HepG2 (cell line): ENCODE results near the gene CHMP4B. TPM values are rescaled to one million over a fixed set of nuclear protein-coding genes. Genes with fewer than 3 reads are reported as not detected.
A peak's percentile ranks its signal among the peaks of the same experiment; 100 is the strongest.

Experiments
- FOXA3 ChIP-seq: IDR thresholded peaks from 2 replicates; pipeline ENCODE4 v1.6.1; 2016; ENCODE audit warnings: missing genetic modification reagents, missing compliant biosample characterization
- NFIB ChIP-seq: sonication (generic); formaldehyde crosslinking; IDR thresholded peaks from 2 replicates; pipeline ENCODE4 v1.9.0; 2021; ENCODE audit warnings: missing genetic modification reagents, mild to moderate bottlenecking, borderline replicate concordance
- TBX3 ChIP-seq: fragments of 450-650 bp; IDR thresholded peaks from 2 replicates; pipeline ENCODE4 v1.6.1; 2017; ENCODE audit warnings: antibody characterized with exemption, mild to moderate bottlenecking, inconsistent platforms, borderline replicate concordance
- TSC22D2 ChIP-seq: sonication (generic); formaldehyde crosslinking; IDR thresholded peaks from 2 replicates; pipeline ENCODE4 v1.5.1; 2020; ENCODE audit warnings: missing genetic modification reagents, mild to moderate bottlenecking, borderline replicate concordance
- ZBTB43 ChIP-seq: sonication (generic); formaldehyde crosslinking; conservative IDR thresholded peaks from 2 replicates; pipeline ENCODE4 v1.4.0; 2020; ENCODE audit warnings: missing genetic modification reagents
- ZFP90 ChIP-seq: sonication (generic); formaldehyde crosslinking; IDR thresholded peaks from 2 replicates; pipeline ENCODE4 v1.8.0; 2022; ENCODE audit warnings: missing genetic modification reagents, mild to moderate bottlenecking, inconsistent platforms, borderline replicate concordance
- ZKSCAN5 ChIP-seq: sonication (generic); formaldehyde crosslinking; IDR thresholded peaks from 2 replicates; pipeline ENCODE4 v1.5.1; 2020; ENCODE audit warnings: mild to moderate bottlenecking, missing genetic modification reagents
- ZNF235 ChIP-seq: sonication (generic); formaldehyde crosslinking; IDR thresholded peaks from 2 replicates; pipeline ENCODE4 v1.8.1; 2023; ENCODE audit warnings: mild to moderate bottlenecking, missing genetic modification reagents, borderline replicate concordance
- ZNF260 ChIP-seq: sonication (generic); formaldehyde crosslinking; IDR thresholded peaks from 2 replicates; pipeline ENCODE4 v1.4.0; 2020; ENCODE audit warnings: missing genetic modification reagents, low read depth, mild to moderate bottlenecking, borderline replicate concordance
- ZNF292 ChIP-seq: sonication (generic); formaldehyde crosslinking; IDR thresholded peaks from 2 replicates; pipeline ENCODE4 v1.8.1; 2022; ENCODE audit warnings: mild to moderate bottlenecking, low read depth, missing genetic modification reagents, borderline replicate concordance
- ZNF296 ChIP-seq: sonication (generic); formaldehyde crosslinking; conservative IDR thresholded peaks from 2 replicates; pipeline ENCODE4 v1.5.0; 2020; ENCODE audit warnings: mild to moderate bottlenecking, missing genetic modification reagents
- ZNF337 ChIP-seq: sonication (generic); formaldehyde crosslinking; IDR thresholded peaks from 2 replicates; pipeline ENCODE4 v1.5.1; 2020; ENCODE audit warnings: missing genetic modification reagents, low read depth, mild to moderate bottlenecking, borderline replicate concordance
- ZNF512 ChIP-seq: sonication (generic); formaldehyde crosslinking; IDR thresholded peaks from 2 replicates; pipeline ENCODE4 v1.4.0; 2020; ENCODE audit warnings: mild to moderate bottlenecking, missing genetic modification reagents
- ZNF530 ChIP-seq: sonication (generic); formaldehyde crosslinking; IDR thresholded peaks from 2 replicates; pipeline ENCODE4 v1.5.0; 2020; ENCODE audit warnings: low read depth, mild to moderate bottlenecking, missing genetic modification reagents
- ZNF563 ChIP-seq: sonication (generic); formaldehyde crosslinking; IDR thresholded peaks from 2 replicates; pipeline ENCODE4 v1.8.0; 2022; ENCODE audit warnings: mild to moderate bottlenecking, moderate library complexity, missing genetic modification reagents
- ZNF7 ChIP-seq: IDR thresholded peaks from 2 replicates; pipeline ENCODE4 v1.6.1; 2016; ENCODE audit warnings: missing biosample characterization, missing genetic modification reagents
- ZNF710 ChIP-seq: sonication (generic); formaldehyde crosslinking; IDR thresholded peaks from 2 replicates; pipeline ENCODE4 v1.5.0; 2020; ENCODE audit warnings: mild to moderate bottlenecking, missing genetic modification reagents, borderline replicate concordance
- ZSCAN5A ChIP-seq: sonication (generic); formaldehyde crosslinking; IDR thresholded peaks from 2 replicates; pipeline ENCODE4 v1.8.0; 2022; ENCODE audit warnings: mild to moderate bottlenecking, missing genetic modification reagents, borderline replicate concordance
- ZXDC ChIP-seq: sonication (generic); formaldehyde crosslinking; IDR thresholded peaks from 2 replicates; pipeline ENCODE4 v1.5.0; 2020; ENCODE audit warnings: mild to moderate bottlenecking, missing genetic modification reagents
- polyA plus RNA-seq, 8 experiments: library from polyadenylated mRNA; depleted of rRNA in 3 of 8; stranded (reverse) in 7 of 8; unstranded in 1 of 8; fragments of >200 nt; fragmentation: Illumina TruSeq in 4 of 8; extraction: Trizol in 4 of 8; gene quantifications; 2 replicates each; pipeline versions ENCODE4 v1.2.1 to v1.2.3, GENCODE V29; 2011 to 2016; ENCODE audit warnings: low read depth in 4 of 8, missing spikeins in 1 of 8, mixed read lengths in 1 of 8; ENCODE audit not compliant: insufficient read depth in 1 of 8
- total RNA-seq, 5 experiments: library from RNA; depleted of rRNA; stranded (reverse); fragments of >200 nt; fragmentation: Illumina TruSeq; extraction: Trizol; gene quantifications; 2 replicates each; pipeline ENCODE4 v1.2.3, GENCODE V29; 2016; ENCODE audit warnings: low read depth in 1 of 5

The CHMP4B gene
- total and polyA plus RNA-seq, 2 of the 13 experiments (the other 11 are each of a cell fraction or from before 2014, with no cell fraction given), result 40.1 to 45.6 TPM

GRCh38 chr20:33826270-33826897 lies 15.2 kb downstream of the CHMP4B start (continued):
- no peak for TF ChIP-seq ZXDC (CRISPR knock-in tag)
- TF ChIP-seq ZNF292, result 0 out of 2 replicates have a peak, but pooled peaks have one; percentile 34
- TF ChIP-seq FOXA3 (CRISPR knock-in tag), result peak; percentile 20; the same call in 1 of the 2 replicates
- TF ChIP-seq ZBTB43 (CRISPR knock-in tag), result no peak
- TF ChIP-seq ZNF7 (CRISPR knock-in tag), result no peak
- TF ChIP-seq ZNF296 (CRISPR knock-in tag), result 0 out of 2 replicates have a peak, but pooled peaks have one; percentile 58
- TF ChIP-seq TSC22D2 (CRISPR knock-in tag), result no peak
- TF ChIP-seq ZKSCAN5 (CRISPR knock-in tag), result no peak
- 0 out of 2 replicates have a peak, but pooled peaks have one; percentile 19 for TF ChIP-seq ZFP90 (CRISPR knock-in tag)
- no peak for TF ChIP-seq ZNF563 (CRISPR knock-in tag)
- TF ChIP-seq ZSCAN5A, result peak; percentile 73; the same call in 1 of the 2 replicates
- TF ChIP-seq ZNF512 (CRISPR knock-in tag), result no peak
- no peak for TF ChIP-seq ZNF530
- TF ChIP-seq NFIB (CRISPR knock-in tag), result no peak
- no peak for TF ChIP-seq TBX3
- no peak for TF ChIP-seq ZNF235
- TF ChIP-seq ZNF710 (CRISPR knock-in tag), result no peak
- TF ChIP-seq ZNF337, result no peak
- TF ChIP-seq ZNF260 (CRISPR knock-in tag), result no peak
